Globus pallidus (tissue), 1 donor: ENCODE results near the gene DCTPP1.
A peak's percentile ranks its signal among the peaks of the same experiment; 100 is the strongest.
"Not testable (repeated sequence)": the region's sequence is repeated elsewhere in the genome, so short reads cannot be mapped to it uniquely, and the experiment has no call there.

Experiments used
- DNase-seq: peaks from one replicate; pipeline ENCODE4 v3.0.0-alpha.2; 2015; ENCODE audit warnings: low spot score

Gene DCTPP1

GRCh38 chr16:30429678-30430427, at the start of gene DCTPP1:
DCTPP1 (minus strand) TSS chr16:30430030; CDS start chr16:30429980, 50 bp downstream.
- DNase-seq = peak; percentile 96

GRCh38 chr16:30478766-30479478, 49.1 kb upstream of the DCTPP1 start:
- no peak for DNase-seq

GRCh38 chr16:30477773-30478172, 47.9 kb upstream of the DCTPP1 start:
- not testable (repeated sequence) for DNase-seq

- DNase-seq = no peak
Measured at GRCh38 chr16:30476991-30477390, 47.2 kb upstream of the DCTPP1 start.

- DNase-seq = no peak
Measured at GRCh38 chr16:30474684-30475083, 44.9 kb upstream of the DCTPP1 start.

- no peak for DNase-seq
Measured at GRCh38 chr16:30474074-30474452, 44.2 kb upstream of the DCTPP1 start.

GRCh38 chr16:30473231-30474073, 43.6 kb upstream of the DCTPP1 start:
- no peak for DNase-seq

GRCh38 chr16:30472328-30472942, 42.6 kb upstream of the DCTPP1 start, which contains the start of gene ITGAL:
ITGAL (plus strand) TSS chr16:30472742; CDS start chr16:30472838, 96 bp downstream.
- peak; percentile 48 for DNase-seq

GRCh38 chr16:30470632-30470995, 40.8 kb upstream of the DCTPP1 start:
- DNase-seq = no peak

GRCh38 chr16:30470170-30470512, 40.3 kb upstream of the DCTPP1 start:
- no peak for DNase-seq

GRCh38 chr16:30464078-30464477, 34.2 kb upstream of the DCTPP1 start:
- no peak for DNase-seq

- DNase-seq = not testable (repeated sequence)
Measured at GRCh38 chr16:30461426-30461825, 31.6 kb upstream of the DCTPP1 start.

- no peak for DNase-seq
Measured at GRCh38 chr16:30459456-30459855, 29.6 kb upstream of the DCTPP1 start.

GRCh38 chr16:30458561-30459394, 28.9 kb upstream of the DCTPP1 start:
- DNase-seq = no peak

GRCh38 chr16:30457743-30458560, 28.1 kb upstream of the DCTPP1 start:
- no peak for DNase-seq

GRCh38 chr16:30457256-30457655, 27.4 kb upstream of the DCTPP1 start:
- no peak for DNase-seq

GRCh38 chr16:30456302-30456701, 26.5 kb upstream of the DCTPP1 start:
- DNase-seq = no peak

- not testable (repeated sequence) for DNase-seq
Measured at GRCh38 chr16:30452709-30453580, 23.1 kb upstream of the DCTPP1 start.

- DNase-seq = no peak
Measured at GRCh38 chr16:30449116-30449435, 19.2 kb upstream of the DCTPP1 start.
